ENCODE results near the gene PI4KA.

PI4KA gene

DNA sequence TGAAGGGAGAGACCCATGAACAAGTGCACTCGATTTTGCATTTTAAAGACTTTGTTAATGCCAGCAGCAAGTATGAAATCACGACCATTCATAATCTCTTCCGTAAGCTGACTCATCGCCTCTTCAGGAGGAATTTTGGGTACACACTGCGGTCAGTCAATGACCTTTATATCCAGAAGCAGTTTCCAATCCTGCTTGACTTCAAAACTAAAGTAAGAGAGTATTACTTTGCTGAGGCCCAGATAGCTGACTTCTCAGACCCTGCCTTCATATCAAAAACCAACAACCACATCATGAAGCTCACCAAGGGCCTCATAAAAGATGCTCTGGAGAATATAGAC lies 78.8 kb downstream of the PI4KA start:
- TF ChIP-seq ZNF565 (CRISPR knock-in tag; conservative IDR thresholded peaks at IDR 0.05; ENCODE audit: low read depth) (no peak), TOX (CRISPR knock-in tag; IDR thresholded peaks at IDR 0.05; ENCODE audit: borderline replicate concordance) (no peak), ZC3H10 (CRISPR knock-in tag; IDR thresholded peaks at IDR 0.05) (no peak), ZNF70 (CRISPR knock-in tag; IDR thresholded peaks at IDR 0.05) (no peak)
- TF ChIP-seq, protein P1, sequence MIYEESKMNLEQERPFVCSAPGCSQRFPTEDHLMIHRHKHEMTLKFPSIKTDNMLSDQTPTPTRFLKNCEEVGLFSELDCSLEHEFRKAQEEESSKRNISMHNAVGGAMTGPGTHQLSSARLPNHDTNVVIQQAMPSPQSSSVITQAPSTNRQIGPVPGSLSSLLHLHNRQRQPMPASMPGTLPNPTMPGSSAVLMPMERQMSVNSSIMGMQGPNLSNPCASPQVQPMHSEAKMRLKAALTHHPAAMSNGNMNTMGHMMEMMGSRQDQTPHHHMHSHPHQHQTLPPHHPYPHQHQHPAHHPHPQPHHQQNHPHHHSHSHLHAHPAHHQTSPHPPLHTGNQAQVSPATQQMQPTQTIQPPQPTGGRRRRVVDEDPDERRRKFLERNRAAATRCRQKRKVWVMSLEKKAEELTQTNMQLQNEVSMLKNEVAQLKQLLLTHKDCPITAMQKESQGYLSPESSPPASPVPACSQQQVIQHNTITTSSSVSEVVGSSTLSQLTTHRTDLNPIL (CRISPR knock-in tag; IDR thresholded peaks at IDR 0.05; ENCODE audit: low read depth) = no peak
- TF ChIP-seq, protein P2, sequence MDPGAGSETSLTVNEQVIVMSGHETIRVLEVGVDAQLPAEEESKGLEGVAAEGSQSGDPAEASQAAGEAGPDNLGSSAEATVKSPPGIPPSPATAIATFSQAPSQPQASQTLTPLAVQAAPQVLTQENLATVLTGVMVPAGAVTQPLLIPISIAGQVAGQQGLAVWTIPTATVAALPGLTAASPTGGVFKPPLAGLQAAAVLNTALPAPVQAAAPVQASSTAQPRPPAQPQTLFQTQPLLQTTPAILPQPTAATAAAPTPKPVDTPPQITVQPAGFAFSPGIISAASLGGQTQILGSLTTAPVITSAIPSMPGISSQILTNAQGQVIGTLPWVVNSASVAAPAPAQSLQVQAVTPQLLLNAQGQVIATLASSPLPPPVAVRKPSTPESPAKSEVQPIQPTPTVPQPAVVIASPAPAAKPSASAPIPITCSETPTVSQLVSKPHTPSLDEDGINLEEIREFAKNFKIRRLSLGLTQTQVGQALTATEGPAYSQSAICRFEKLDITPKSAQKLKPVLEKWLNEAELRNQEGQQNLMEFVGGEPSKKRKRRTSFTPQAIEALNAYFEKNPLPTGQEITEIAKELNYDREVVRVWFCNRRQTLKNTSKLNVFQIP (CRISPR knock-in tag; IDR thresholded peaks at IDR 0.05; ENCODE audit: borderline replicate concordance, low read depth) = no peak
- ATAC-seq = no peak

DNA sequence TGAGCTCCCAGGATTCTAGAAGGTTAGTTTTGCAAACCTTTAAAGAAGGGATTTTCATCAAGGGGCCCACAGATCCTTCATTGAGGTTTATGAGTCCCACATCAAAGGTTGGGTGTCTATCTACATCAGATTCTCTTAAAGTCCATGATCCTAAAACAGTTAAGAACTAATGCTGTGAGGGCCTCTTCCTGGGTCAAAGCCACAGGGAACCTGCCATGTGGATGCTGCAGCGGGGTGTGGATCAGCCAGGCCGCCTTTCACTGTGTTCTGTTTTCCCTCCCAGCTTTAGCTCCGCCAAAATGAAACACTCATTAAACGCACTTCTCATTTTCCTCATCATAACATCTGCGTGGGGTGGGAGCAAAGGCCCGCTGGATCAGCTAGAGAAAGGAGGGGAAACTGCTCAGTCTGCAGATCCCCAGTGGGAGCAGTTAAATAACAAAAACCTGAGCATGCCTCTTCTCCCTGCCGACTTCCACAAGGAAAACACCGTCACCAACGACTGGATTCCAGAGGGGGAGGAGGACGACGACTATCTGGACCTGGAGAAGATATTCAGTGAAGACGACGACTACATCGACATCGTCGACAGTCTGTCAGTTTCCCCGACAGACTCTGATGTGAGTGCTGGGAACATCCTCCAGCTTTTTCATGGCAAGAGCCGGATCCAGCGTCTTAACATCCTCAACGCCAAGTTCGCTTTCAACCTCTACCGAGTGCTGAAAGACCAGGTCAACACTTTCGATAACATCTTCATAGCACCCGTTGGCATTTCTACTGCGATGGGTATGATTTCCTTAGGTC lies 79.4 kb downstream of the PI4KA start:
- ATAC-seq = no peak
- TF ChIP-seq, protein P2 (CRISPR knock-in tag; IDR thresholded peaks at IDR 0.05; ENCODE audit: borderline replicate concordance, low read depth) = no peak
- TF ChIP-seq BACH2 (CRISPR knock-in tag; IDR thresholded peaks at IDR 0.05; ENCODE audit: borderline replicate concordance) (no peak), ZNF8 (CRISPR knock-in tag; IDR thresholded peaks at IDR 0.05) (no peak), SNAI2 (CRISPR knock-in tag; IDR thresholded peaks at IDR 0.05) (no peak), RARB (CRISPR knock-in tag; IDR thresholded peaks at IDR 0.05) (no peak), OSR1 (CRISPR knock-in tag; IDR thresholded peaks at IDR 0.05) (no peak), PPARA (CRISPR knock-in tag; IDR thresholded peaks at IDR 0.05; ENCODE audit: borderline replicate concordance) (no peak), ARNTL (CRISPR knock-in tag; IDR thresholded peaks at IDR 0.05; ENCODE audit: borderline replicate concordance, low read depth) (no peak), TCF4 (CRISPR knock-in tag; IDR thresholded peaks at IDR 0.05; ENCODE audit: borderline replicate concordance) (no peak), CSDC2 (CRISPR knock-in tag; IDR thresholded peaks at IDR 0.05) (no peak), ZNF565 (CRISPR knock-in tag; conservative IDR thresholded peaks at IDR 0.05; ENCODE audit: low read depth) (no peak), ZC3H10 (CRISPR knock-in tag; IDR thresholded peaks at IDR 0.05) (no peak), ESRRG (CRISPR knock-in tag; IDR thresholded peaks at IDR 0.05) (no peak)
- TF ChIP-seq, protein P3, sequence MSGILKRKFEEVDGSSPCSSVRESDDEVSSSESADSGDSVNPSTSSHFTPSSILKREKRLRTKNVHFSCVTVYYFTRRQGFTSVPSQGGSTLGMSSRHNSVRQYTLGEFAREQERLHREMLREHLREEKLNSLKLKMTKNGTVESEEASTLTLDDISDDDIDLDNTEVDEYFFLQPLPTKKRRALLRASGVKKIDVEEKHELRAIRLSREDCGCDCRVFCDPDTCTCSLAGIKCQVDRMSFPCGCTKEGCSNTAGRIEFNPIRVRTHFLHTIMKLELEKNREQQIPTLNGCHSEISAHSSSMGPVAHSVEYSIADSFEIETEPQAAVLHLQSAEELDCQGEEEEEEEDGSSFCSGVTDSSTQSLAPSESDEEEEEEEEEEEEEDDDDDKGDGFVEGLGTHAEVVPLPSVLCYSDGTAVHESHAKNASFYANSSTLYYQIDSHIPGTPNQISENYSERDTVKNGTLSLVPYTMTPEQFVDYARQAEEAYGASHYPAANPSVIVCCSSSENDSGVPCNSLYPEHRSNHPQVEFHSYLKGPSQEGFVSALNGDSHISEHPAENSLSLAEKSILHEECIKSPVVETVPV (CRISPR knock-in tag; IDR thresholded peaks at IDR 0.05) = no peak
- TF ChIP-seq, protein P1 (CRISPR knock-in tag; IDR thresholded peaks at IDR 0.05; ENCODE audit: low read depth) = no peak
- TF ChIP-seq, protein P4, sequence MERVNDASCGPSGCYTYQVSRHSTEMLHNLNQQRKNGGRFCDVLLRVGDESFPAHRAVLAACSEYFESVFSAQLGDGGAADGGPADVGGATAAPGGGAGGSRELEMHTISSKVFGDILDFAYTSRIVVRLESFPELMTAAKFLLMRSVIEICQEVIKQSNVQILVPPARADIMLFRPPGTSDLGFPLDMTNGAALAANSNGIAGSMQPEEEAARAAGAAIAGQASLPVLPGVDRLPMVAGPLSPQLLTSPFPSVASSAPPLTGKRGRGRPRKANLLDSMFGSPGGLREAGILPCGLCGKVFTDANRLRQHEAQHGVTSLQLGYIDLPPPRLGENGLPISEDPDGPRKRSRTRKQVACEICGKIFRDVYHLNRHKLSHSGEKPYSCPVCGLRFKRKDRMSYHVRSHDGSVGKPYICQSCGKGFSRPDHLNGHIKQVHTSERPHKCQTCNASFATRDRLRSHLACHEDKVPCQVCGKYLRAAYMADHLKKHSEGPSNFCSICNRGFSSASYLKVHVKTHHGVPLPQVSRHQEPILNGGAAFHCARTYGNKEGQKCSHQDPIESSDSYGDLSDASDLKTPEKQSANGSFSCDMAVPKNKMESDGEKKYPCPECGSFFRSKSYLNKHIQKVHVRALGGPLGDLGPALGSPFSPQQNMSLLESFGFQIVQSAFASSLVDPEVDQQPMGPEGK (CRISPR knock-in tag; IDR thresholded peaks at IDR 0.05; ENCODE audit: borderline replicate concordance) = no peak

DNA sequence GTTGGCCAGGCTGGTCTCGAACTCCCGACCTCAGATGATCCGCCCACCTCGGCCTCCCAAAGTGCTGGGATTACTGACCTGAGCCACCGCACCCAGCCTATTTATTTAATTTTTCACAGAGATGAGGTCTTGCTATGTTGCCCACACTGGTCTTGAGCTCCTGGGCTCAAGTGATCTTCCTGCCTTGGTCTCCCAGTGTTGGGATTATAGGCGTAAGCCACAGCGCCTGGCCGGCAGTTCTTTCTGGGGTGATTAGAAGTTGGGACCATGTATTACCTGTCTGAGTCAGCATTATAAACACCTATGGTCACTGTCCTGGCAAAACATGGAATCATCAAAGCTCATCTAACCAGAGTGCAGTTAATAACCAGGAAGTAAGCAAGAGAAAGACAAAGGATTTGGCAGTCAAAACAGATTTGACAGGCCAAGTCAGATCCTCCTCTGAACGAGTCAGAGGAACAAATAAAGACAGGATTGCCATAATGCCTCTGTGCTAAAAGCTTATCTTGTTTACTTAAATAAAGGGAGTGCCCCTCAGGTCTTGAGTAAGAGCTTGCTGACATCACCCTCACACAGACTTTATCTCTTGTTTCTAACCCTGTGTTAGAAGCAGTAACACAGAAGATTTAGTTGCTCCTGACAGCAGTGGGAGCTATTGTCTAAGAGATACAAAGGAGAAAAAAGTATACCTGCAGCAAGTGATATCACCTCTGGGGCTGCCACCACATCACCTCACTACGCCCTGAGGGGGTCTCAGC lies 81.0 kb downstream of the PI4KA start:
- ATAC-seq = peak; percentile 44
- peak; percentile 67 for TF ChIP-seq ISL1 (CRISPR knock-in tag; IDR thresholded peaks at IDR 0.05)
- TF ChIP-seq ZNF565 (CRISPR knock-in tag; conservative IDR thresholded peaks at IDR 0.05; ENCODE audit: low read depth) = no peak

Measured in SK-N-SH treated with all-trans-retinoic acid at 6 μM for 48 hours (cell line).